Measurements from ENCODE around the gene AURKAIP1. TPM values are rescaled to one million over a fixed set of nuclear protein-coding genes. Genes with fewer than 3 reads are reported as not detected.

The AURKAIP1 gene
- total and polyA plus RNA-seq, 2 donors from 2014 or later = 111 to 359 TPM

DNA sequence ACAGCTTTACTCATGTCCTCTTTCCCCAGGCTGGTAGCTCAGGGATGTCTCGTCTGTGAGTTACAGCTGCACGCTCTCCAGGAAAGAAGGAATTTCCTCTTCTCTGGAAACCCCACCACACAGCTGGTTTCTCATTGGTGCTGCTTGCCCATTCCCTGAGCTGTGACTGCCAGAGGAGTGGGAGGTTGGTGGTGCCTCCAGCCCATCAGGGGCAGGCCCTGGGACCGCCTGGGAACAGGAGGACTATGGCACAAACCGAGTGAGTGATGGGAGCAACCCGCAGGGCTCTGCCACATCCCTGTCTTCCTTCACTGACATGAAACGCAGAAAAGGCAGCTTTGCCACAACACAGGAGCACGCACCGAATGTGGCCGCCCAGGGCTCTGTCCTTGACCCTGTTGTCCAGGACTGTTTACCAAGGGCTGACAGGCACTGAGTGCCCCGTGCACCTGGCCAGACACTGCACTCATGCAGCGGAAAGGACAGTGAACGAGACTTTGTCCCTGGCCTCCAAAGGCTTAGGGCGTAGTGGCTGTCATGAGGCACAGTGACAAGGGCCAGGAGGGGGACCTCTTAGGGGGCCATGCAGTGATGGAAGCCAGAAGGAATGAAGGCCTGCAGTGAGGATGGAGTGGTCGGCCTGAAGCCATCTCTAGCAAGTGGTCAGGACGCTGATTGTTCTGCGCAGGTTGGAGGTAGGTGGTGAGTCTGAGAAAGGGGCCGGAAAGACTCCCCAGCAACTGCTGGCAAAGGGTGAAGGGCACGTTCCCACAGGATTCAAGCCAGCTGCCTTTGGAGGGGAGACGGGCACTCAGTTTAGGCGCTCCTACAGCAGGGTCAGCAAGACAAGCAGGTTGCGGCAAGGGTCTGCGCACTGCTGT lies 25.8 kb upstream of the AURKAIP1 start:
- peak overlapping the region in 2 of 3 donors; percentile 77 to 93 for H3K9ac ChIP-seq (ENCODE audit: low read length in 3 of 3)
- DNase-seq (no peak), FAIRE-seq (no peak)
- peaks cover 4 to 23% (median 13%) of the 10 kb centered on the region in 3 donors for H3K4me1 ChIP-seq (ENCODE audit: control insufficient read depth in 2 of 3, insufficient read depth in 2 of 3, low read depth in 1 of 3, low read length in 3 of 3)
- peaks cover 13 to 40% (median 21%) of the 10 kb centered on the region in 3 donors for H3K36me3 ChIP-seq (ENCODE audit: control insufficient read depth in 2 of 3, insufficient read depth in 3 of 3, low read length in 3 of 3)
- intact Hi-C loops (cut with DNase I) = no loop called here
- TF ChIP-seq, protein P1, sequence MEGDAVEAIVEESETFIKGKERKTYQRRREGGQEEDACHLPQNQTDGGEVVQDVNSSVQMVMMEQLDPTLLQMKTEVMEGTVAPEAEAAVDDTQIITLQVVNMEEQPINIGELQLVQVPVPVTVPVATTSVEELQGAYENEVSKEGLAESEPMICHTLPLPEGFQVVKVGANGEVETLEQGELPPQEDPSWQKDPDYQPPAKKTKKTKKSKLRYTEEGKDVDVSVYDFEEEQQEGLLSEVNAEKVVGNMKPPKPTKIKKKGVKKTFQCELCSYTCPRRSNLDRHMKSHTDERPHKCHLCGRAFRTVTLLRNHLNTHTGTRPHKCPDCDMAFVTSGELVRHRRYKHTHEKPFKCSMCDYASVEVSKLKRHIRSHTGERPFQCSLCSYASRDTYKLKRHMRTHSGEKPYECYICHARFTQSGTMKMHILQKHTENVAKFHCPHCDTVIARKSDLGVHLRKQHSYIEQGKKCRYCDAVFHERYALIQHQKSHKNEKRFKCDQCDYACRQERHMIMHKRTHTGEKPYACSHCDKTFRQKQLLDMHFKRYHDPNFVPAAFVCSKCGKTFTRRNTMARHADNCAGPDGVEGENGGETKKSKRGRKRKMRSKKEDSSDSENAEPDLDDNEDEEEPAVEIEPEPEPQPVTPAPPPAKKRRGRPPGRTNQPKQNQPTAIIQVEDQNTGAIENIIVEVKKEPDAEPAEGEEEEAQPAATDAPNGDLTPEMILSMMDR (IDR thresholded peaks at IDR 0.05; ENCODE audit: borderline replicate concordance, extremely low read depth, insufficient read depth) = no peak
- no peaks in the 10 kb centered on the region for H3K27me3 ChIP-seq (ENCODE audit: control insufficient read depth, insufficient read depth, low read length)
- H3K4me3 ChIP-seq (ENCODE audit: low read length in 3 of 3) = peak overlapping the region; percentile 55 to 95 (median 89)
- H3K9me3 ChIP-seq (ENCODE audit: control insufficient read depth in 2 of 3, insufficient read depth in 1 of 3, low read length in 3 of 3) = no peaks in the 10 kb centered on the region
- no peak overlapping the region for H3K27ac ChIP-seq (ENCODE audit: low read depth in 2 of 2, low read length in 2 of 2)

DNA sequence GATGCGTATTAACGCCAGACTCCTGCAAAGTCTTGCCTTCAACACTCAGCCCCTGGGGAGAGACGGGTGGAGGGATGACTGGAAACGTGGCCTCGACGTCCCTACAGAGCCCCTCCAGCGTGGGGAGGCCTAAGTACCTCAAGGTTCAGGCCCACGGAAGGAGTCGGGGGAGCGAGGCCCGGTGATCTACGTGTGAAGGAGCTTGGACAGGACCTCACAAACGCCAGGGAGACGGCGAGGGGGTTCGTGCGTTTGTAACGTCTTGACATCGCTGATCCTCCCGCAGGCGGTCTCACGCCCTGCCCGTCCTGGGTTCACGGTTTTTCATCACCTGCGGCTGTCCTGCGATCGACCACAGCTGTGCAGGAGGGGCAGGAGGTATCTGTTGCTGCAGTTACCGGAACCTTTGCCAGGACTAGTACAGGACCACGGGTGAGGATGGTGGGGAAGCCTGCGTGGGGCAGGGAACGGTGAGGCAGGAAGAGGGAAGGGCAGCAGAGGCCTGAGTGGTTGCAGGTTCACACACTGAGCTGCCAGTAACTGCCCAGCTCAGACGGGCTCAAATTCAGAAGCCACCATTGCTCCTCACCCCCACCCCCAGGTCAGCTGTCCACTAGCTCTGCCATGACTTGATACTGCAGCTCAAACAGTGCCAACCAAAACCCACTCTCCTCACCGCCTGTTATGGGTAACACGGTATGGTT lies 25.0 kb upstream of the AURKAIP1 start:
- H3K36me3 ChIP-seq (ENCODE audit: control insufficient read depth in 2 of 3, insufficient read depth in 3 of 3, low read length in 3 of 3) = peaks cover 10 to 41% (median 20%) of the 10 kb centered on the region in 3 donors
- intact Hi-C loops (cut with DNase I) = no loop called here
- H3K9ac ChIP-seq (ENCODE audit: low read length in 3 of 3) = peak overlapping the region; percentile 57 to 93 (median 77)
- peak in 1 of 5 donors; percentile 30 for DNase-seq
- H3K4me3 ChIP-seq (ENCODE audit: low read length in 3 of 3) = peak overlapping the region; percentile 55 to 95 (median 89)
- peak overlapping the region; percentile 8 to 63 for H3K27ac ChIP-seq (ENCODE audit: low read depth in 2 of 2, low read length in 2 of 2)
- H3K9me3 ChIP-seq (ENCODE audit: control insufficient read depth in 2 of 3, insufficient read depth in 1 of 3, low read length in 3 of 3) = no peaks in the 10 kb centered on the region
- H3K27me3 ChIP-seq (ENCODE audit: control insufficient read depth, insufficient read depth, low read length) = no peaks in the 10 kb centered on the region
- no peak for FAIRE-seq
- peaks cover 4 to 22% (median 13%) of the 10 kb centered on the region in 3 donors for H3K4me1 ChIP-seq (ENCODE audit: control insufficient read depth in 2 of 3, insufficient read depth in 2 of 3, low read depth in 1 of 3, low read length in 3 of 3)
- TF ChIP-seq, protein P1 (IDR thresholded peaks at IDR 0.05; ENCODE audit: borderline replicate concordance, extremely low read depth, insufficient read depth) = no peak

DNA sequence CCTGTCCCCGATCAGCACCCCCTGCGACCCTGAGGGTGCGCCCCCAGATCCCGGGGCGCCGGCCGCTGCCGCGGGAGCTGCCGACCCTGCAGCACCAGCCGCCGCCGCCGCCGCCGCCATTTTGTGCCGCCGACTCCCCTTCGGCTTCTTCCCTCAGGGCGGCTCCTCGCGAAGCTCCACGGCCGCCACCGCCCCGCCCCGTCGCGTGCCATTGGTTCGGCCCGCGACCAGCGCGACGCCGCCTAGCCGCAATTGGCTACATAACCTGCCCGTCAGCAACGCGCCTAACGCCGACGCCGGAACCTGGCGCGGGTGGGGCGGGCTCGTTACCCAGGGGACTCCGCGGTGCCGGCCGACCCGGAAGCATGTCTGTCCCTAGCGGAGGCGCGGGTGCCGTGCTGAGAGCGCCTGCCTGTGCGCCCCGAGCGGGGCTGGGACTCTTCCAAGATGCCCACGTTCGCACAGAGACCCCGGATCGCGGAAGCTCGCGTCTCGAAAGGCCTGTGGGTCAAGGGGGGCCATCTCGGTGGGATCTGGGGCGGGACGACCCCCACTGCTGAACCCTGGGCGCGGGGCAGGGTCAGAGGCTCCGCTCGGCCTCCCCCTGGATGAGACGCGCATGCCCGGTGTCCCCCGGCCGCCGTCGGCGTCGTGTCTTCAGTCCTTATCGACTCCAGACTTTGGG lies 24.3 kb upstream of the AURKAIP1 start, which contains the start of gene CCNL2:
CCNL2 (minus strand) TSS at position 149 of the 685 bp plus-strand sequence; CDS start at position 120, 29 bp downstream.
- H3K4me3 ChIP-seq (ENCODE audit: low read length in 3 of 3) = peak within 1 kb of the TSS; percentile 86 to 95 (median 89)

More for the DNA sequence above, 24.3 kb upstream of the AURKAIP1 start, which contains the start of gene CCNL2:
- Histone ChIP-seq H3K36me3 (ENCODE audit: control insufficient read depth in 2 of 3, insufficient read depth in 3 of 3, low read length in 3 of 3) (peaks cover 10 to 37% (median 21%) of the 10 kb centered on the region in 3 donors), H3K9ac (ENCODE audit: low read length in 3 of 3) (peak within 1 kb of the TSS; percentile 77 to 93 (median 79)), H3K27ac (ENCODE audit: low read depth in 2 of 2, low read length in 2 of 2) (peak within 1 kb of the TSS; percentile 63 to 70), H3K27me3 (ENCODE audit: control insufficient read depth, insufficient read depth, low read length) (no peaks in the 10 kb centered on the region), H3K9me3 (ENCODE audit: control insufficient read depth in 2 of 3, insufficient read depth in 1 of 3, low read length in 3 of 3) (no peaks in the 10 kb centered on the region), H3K4me1 (ENCODE audit: control insufficient read depth in 2 of 3, insufficient read depth in 2 of 3, low read depth in 1 of 3, low read length in 3 of 3) (peaks cover 4 to 22% (median 13%) of the 10 kb centered on the region in 3 donors)
- DNase-seq (peak; percentile 99 to 100 (median 99)), FAIRE-seq (no peak)
- TF ChIP-seq, protein P1 (IDR thresholded peaks at IDR 0.05; ENCODE audit: borderline replicate concordance, extremely low read depth, insufficient read depth) = peak; percentile 44
- intact Hi-C loops (cut with DNase I) = no loop called here

Measured in kidney (tissue), 14 donors.